ENCODE results near the gene MKX.
A peak's percentile ranks its signal among the peaks of the same experiment; 100 is the strongest.

The MKX gene

GRCh38 chr10:27774831-27775230, 29.2 kb upstream of the MKX start:
- TF ChIP-seq, protein P1, sequence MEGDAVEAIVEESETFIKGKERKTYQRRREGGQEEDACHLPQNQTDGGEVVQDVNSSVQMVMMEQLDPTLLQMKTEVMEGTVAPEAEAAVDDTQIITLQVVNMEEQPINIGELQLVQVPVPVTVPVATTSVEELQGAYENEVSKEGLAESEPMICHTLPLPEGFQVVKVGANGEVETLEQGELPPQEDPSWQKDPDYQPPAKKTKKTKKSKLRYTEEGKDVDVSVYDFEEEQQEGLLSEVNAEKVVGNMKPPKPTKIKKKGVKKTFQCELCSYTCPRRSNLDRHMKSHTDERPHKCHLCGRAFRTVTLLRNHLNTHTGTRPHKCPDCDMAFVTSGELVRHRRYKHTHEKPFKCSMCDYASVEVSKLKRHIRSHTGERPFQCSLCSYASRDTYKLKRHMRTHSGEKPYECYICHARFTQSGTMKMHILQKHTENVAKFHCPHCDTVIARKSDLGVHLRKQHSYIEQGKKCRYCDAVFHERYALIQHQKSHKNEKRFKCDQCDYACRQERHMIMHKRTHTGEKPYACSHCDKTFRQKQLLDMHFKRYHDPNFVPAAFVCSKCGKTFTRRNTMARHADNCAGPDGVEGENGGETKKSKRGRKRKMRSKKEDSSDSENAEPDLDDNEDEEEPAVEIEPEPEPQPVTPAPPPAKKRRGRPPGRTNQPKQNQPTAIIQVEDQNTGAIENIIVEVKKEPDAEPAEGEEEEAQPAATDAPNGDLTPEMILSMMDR (conservative IDR thresholded peaks at IDR 0.05; ENCODE audit: low read length), result no peak
- peak; percentile 22 for DNase-seq (ENCODE audit: low read depth)
- no peak overlapping the region for H3K4me3 ChIP-seq (ENCODE audit: low read length)

- H3K4me3 ChIP-seq (ENCODE audit: low read length), result no peak overlapping the region
- TF ChIP-seq, protein P1 (conservative IDR thresholded peaks at IDR 0.05; ENCODE audit: low read length), result no peak
- DNase-seq (ENCODE audit: low read depth), result no peak
Measured at GRCh38 chr10:27771231-27771630, 25.6 kb upstream of the MKX start.

- no peak overlapping the region for H3K4me3 ChIP-seq (ENCODE audit: low read length)
- TF ChIP-seq, protein P1 (conservative IDR thresholded peaks at IDR 0.05; ENCODE audit: low read length), result no peak
- DNase-seq (ENCODE audit: low read depth), result no peak
Measured at GRCh38 chr10:27770181-27770580, 24.6 kb upstream of the MKX start.

DNA sequence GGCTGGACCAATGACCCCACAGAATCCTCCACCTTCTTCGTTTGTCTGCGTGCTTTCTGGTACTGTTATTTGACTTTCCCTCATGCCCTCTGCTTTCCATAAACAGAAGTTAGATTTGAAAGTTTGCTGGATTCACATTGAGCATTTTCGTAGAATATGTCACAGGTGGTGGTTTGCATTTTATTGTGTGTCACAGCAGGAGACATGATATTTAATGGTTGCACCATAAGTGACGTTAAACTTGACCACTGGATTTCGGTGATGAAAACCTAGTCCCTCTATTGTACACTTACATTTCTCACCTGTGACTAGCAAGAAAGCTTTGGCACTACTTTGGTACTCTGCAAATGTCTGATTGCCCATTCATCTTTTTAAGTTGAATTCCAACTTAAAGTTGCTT, 15.2 kb upstream of the MKX start:
- H3K4me3 ChIP-seq (ENCODE audit: low read length), result no peak overlapping the region
- DNase-seq (ENCODE audit: low read depth), result no peak
- TF ChIP-seq, protein P1 (conservative IDR thresholded peaks at IDR 0.05; ENCODE audit: low read length), result no peak

GRCh38 chr10:27759483-27760272, 14.1 kb upstream of the MKX start:
- TF ChIP-seq, protein P1 (conservative IDR thresholded peaks at IDR 0.05; ENCODE audit: low read length), result no peak
- no peak overlapping the region for H3K4me3 ChIP-seq (ENCODE audit: low read length)
- no peak for DNase-seq (ENCODE audit: low read depth)

DNA sequence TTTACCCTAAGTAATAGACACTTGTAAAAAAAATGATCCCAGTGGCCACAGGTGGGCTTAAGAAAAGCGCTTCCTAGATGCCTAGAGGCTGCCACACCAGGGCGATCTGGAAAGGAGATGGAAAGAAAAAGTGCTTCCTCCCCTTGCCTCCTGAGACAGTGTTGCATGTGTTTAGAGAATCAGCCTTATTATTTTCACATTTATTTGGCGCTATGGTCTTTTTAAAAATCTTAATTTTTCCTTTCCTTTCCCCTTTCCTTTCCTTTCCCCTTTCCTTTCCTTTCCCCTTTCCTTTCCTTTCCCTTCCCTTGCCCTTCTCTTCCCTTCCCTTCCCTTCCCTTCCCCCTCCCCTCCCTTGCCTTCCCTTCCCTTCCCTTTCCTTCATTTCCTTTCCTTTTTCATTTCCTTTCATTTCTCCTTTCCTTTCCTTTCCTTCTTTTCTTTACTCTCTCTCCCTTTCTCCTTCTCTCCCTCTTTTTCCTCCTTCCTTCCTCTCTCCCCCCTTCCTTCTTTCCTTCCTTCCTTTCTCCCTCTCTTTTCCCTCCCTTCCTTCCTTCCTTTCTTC, 7.1 kb upstream of the MKX start:
- DNase-seq (ENCODE audit: low read depth), result no peak
- TF ChIP-seq, protein P1 (conservative IDR thresholded peaks at IDR 0.05; ENCODE audit: low read length), result no peak
- H3K4me3 ChIP-seq (ENCODE audit: low read length), result no peak overlapping the region

GRCh38 chr10:27748601-27749000, 3.0 kb upstream of the MKX start:
- TF ChIP-seq, protein P1 (conservative IDR thresholded peaks at IDR 0.05; ENCODE audit: low read length), result no peak
- no peak for DNase-seq (ENCODE audit: low read depth)
- no peak overlapping the region for H3K4me3 ChIP-seq (ENCODE audit: low read length)

Measured in AG10803 (cell line).